Trophoblast cell (in vitro differentiated cells and primary cell): ENCODE results near the gene C3orf52.

ENCODE experiments used
- DNase-seq, 2 donors: peaks; one replicate each; pipeline ENCODE4 v3.0.0-alpha.2; 2016
- H2AFZ ChIP-seq: 2 replicates; pipeline ENCODE4 v1.6.1; 2013; ENCODE audit warnings: low read length, moderate library complexity, mild to moderate bottlenecking; ENCODE audit not compliant: insufficient read depth, poor library complexity
- H2AK5ac ChIP-seq: 2 replicates; pipeline ENCODE4 v1.6.1; 2013; ENCODE audit warnings: mild to moderate bottlenecking, low read length
- H2BK120ac ChIP-seq: 2 replicates; pipeline ENCODE4 v1.6.1; 2013; ENCODE audit warnings: low read length, mild to moderate bottlenecking, moderate library complexity; ENCODE audit not compliant: insufficient read depth, poor library complexity
- H2BK12ac ChIP-seq: 2 replicates; pipeline ENCODE4 v1.6.1; 2013; ENCODE audit warnings: mild to moderate bottlenecking, low read length, moderate library complexity
- H2BK5ac ChIP-seq: 2 replicates; pipeline ENCODE4 v1.6.1; 2013; ENCODE audit warnings: low read length, low read depth, moderate library complexity, mild to moderate bottlenecking; ENCODE audit not compliant: poor library complexity
- H3K14ac ChIP-seq: 2 replicates; pipeline ENCODE4 v1.6.1; 2013; ENCODE audit warnings: mild to moderate bottlenecking, low read length
- H3K18ac ChIP-seq: 2 replicates; pipeline ENCODE4 v1.6.1; 2013; ENCODE audit warnings: mild to moderate bottlenecking, low read length
- H3K23ac ChIP-seq: 2 replicates; pipeline ENCODE4 v1.6.1; 2013; ENCODE audit warnings: low read length
- H3K27ac ChIP-seq: 2 replicates; pipeline ENCODE4 v1.5.1; 2013; ENCODE audit warnings: low read depth, mild to moderate bottlenecking, inconsistent platforms, low read length, moderate library complexity
- H3K27me3 ChIP-seq: 2 replicates; pipeline ENCODE4 v1.6.1; 2013; ENCODE audit warnings: inconsistent platforms, mild to moderate bottlenecking, low read length, moderate library complexity; ENCODE audit not compliant: insufficient read depth
- H3K36me3 ChIP-seq, 2 experiments: 1 replicate in 1 of 2; 2 replicates in 1 of 2; pipeline ENCODE4 v1.6.1; 2013; ENCODE audit warnings: low read length in 2 of 2, mild to moderate bottlenecking in 2 of 2, moderate library complexity in 1 of 2; ENCODE audit not compliant: insufficient read depth in 2 of 2, control insufficient read depth in 1 of 2
- H3K4ac ChIP-seq: 2 replicates; pipeline ENCODE4 v1.6.1; 2013; ENCODE audit warnings: low read depth, mild to moderate bottlenecking, low read length, moderate library complexity
- H3K4me1 ChIP-seq, 2 experiments: 1 replicate in 1 of 2; 2 replicates in 1 of 2; pipeline ENCODE4 v1.6.1; 2013; ENCODE audit warnings: low read length in 2 of 2, mild to moderate bottlenecking in 2 of 2, moderate library complexity in 1 of 2; ENCODE audit not compliant: insufficient read depth in 2 of 2, control insufficient read depth in 1 of 2
- H3K4me2 ChIP-seq: 2 replicates; pipeline ENCODE4 v1.6.1; 2013; ENCODE audit warnings: inconsistent platforms, mild to moderate bottlenecking, low read length, moderate library complexity
- H3K4me3 ChIP-seq: 2 replicates; pipeline ENCODE4 v1.5.1; 2013; ENCODE audit warnings: mild to moderate bottlenecking, low read depth, low read length, inconsistent platforms
- H3K79me1 ChIP-seq: one replicate; pipeline ENCODE4 v1.6.1; 2013; ENCODE audit warnings: low read length
- H3K79me2 ChIP-seq: 2 replicates; pipeline ENCODE4 v1.6.1; 2013; ENCODE audit warnings: low read length, mild to moderate bottlenecking; ENCODE audit not compliant: control insufficient read depth, insufficient read depth, poor library complexity
- H3K9ac ChIP-seq: 2 replicates; pipeline ENCODE4 v1.6.1; 2013; ENCODE audit warnings: mild to moderate bottlenecking, low read length
- H3K9me3 ChIP-seq: 2 replicates; pipeline ENCODE4 v1.6.1; 2013; ENCODE audit warnings: low read depth, mild to moderate bottlenecking, control low read depth, inconsistent platforms, low read length; ENCODE audit not compliant: insufficient read depth
- H4K12ac ChIP-seq: 2 replicates; pipeline ENCODE4 v1.6.1; 2013; ENCODE audit warnings: low read depth, mild to moderate bottlenecking, low read length, moderate library complexity
- H4K8ac ChIP-seq: 2 replicates; pipeline ENCODE4 v1.6.1; 2013; ENCODE audit warnings: low read depth, mild to moderate bottlenecking, low read length, moderate library complexity
- H4K91ac ChIP-seq: one replicate; pipeline ENCODE4 v1.6.1; 2013; ENCODE audit warnings: low read depth, mild to moderate bottlenecking, low read length, moderate library complexity
- WGBS: extraction: QIAGEN DNeasy Blood & Tissue Kit; methylation state at CpG from one replicate; pipeline ENCODE4 v1.1.7; 2013; ENCODE audit warnings: missing lambda C conversion rate; ENCODE audit not compliant: insufficient read length, insufficient coverage; ENCODE audit errors: extremely low coverage; 5-methylcytosine and 5-hydroxymethylcytosine counted together

The C3orf52 gene

GRCh38 chr3:112132554-112132953 lies 46.4 kb downstream of the C3orf52 start:
- H3K79me1 ChIP-seq = peaks cover 3% of the 10 kb centered on the region
- DNase-seq = no peak
- H2BK5ac ChIP-seq = no peak overlapping the region
- no peak overlapping the region for H3K4ac ChIP-seq
- WGBS = no CpG with 5 or more reads among the region's 1 CpG
- H3K9ac ChIP-seq = no peak overlapping the region
- H2BK12ac ChIP-seq = no peak overlapping the region
- H3K36me3 ChIP-seq = no peaks in the 10 kb centered on the region
- H3K27ac ChIP-seq = no peak overlapping the region
- H4K8ac ChIP-seq = no peak overlapping the region
- H3K9me3 ChIP-seq = no peaks in the 10 kb centered on the region
- H3K4me3 ChIP-seq = no peak overlapping the region
- no peak overlapping the region for H2AFZ ChIP-seq
- H3K23ac ChIP-seq = no peak overlapping the region
- H3K18ac ChIP-seq = no peak overlapping the region
- no peaks in the 10 kb centered on the region for H3K79me2 ChIP-seq
- H4K12ac ChIP-seq = no peak overlapping the region
- no peak overlapping the region for H2AK5ac ChIP-seq
- H4K91ac ChIP-seq = no peak overlapping the region
- H2BK120ac ChIP-seq = no peak overlapping the region
- peaks cover 3 to 9% of the 10 kb centered on the region in 2 experiments for H3K4me1 ChIP-seq
- no peak overlapping the region for H3K14ac ChIP-seq
- H3K4me2 ChIP-seq = no peak overlapping the region
- H3K27me3 ChIP-seq = no peaks in the 10 kb centered on the region

GRCh38 chr3:112132975-112133448 lies 46.8 kb downstream of the C3orf52 start, which contains the start of gene GCSAM:
Gene GCSAM (minus strand): TSS chr3:112133248. CDS start chr3:112133120, 128 bp downstream.
- Histone ChIP-seq H2AK5ac (no peak within 1 kb of the TSS), H3K27ac (no peak within 1 kb of the TSS), H3K4me3 (no peak within 1 kb of the TSS), H3K9me3 (no peaks in the 10 kb centered on the region), H4K8ac (no peak within 1 kb of the TSS), H3K79me2 (no peaks in the 10 kb centered on the region), H3K23ac (peak within 1 kb of the TSS; percentile 71), H3K4me2 (no peak within 1 kb of the TSS), H3K27me3 (no peaks in the 10 kb centered on the region), H2BK12ac (no peak within 1 kb of the TSS), H3K14ac (no peak within 1 kb of the TSS), H3K9ac (no peak within 1 kb of the TSS), H2AFZ (no peak within 1 kb of the TSS), H3K18ac (no peak within 1 kb of the TSS), H4K91ac (no peak within 1 kb of the TSS), H3K4ac (no peak within 1 kb of the TSS), H3K4me1 (peaks cover 0 to 5% of the 10 kb centered on the region in 2 experiments), H2BK120ac (no peak within 1 kb of the TSS), H3K36me3 (no peaks in the 10 kb centered on the region), H4K12ac (no peak within 1 kb of the TSS), H2BK5ac (no peak within 1 kb of the TSS), H3K79me1 (no peaks in the 10 kb centered on the region)
- peak; percentile 7 to 37 for DNase-seq
- WGBS = no CpG with 5 or more reads among the region's 5 CpGs

GRCh38 chr3:112133626-112134334 lies 47.6 kb downstream of the C3orf52 start:
- no peak for DNase-seq
- H3K4me1 ChIP-seq = peaks cover 0 to 4% of the 10 kb centered on the region in 2 experiments
- H2BK12ac ChIP-seq = no peak overlapping the region
- no CpG with 5 or more reads among the region's 5 CpGs for WGBS
- no peak overlapping the region for H3K9ac ChIP-seq
- H3K23ac ChIP-seq = peak overlapping the region; percentile 71
- no peaks in the 10 kb centered on the region for H3K79me1 ChIP-seq
- no peak overlapping the region for H3K27ac ChIP-seq
- H3K79me2 ChIP-seq = no peaks in the 10 kb centered on the region
- no peak overlapping the region for H3K14ac ChIP-seq
- H3K27me3 ChIP-seq = no peaks in the 10 kb centered on the region
- no peak overlapping the region for H4K91ac ChIP-seq
- no peak overlapping the region for H2BK5ac ChIP-seq
- H2BK120ac ChIP-seq = no peak overlapping the region
- no peak overlapping the region for H3K4me3 ChIP-seq
- no peak overlapping the region for H3K4me2 ChIP-seq
- no peak overlapping the region for H3K4ac ChIP-seq
- H3K18ac ChIP-seq = no peak overlapping the region
- H4K12ac ChIP-seq = no peak overlapping the region
- H3K36me3 ChIP-seq = no peaks in the 10 kb centered on the region
- H3K9me3 ChIP-seq = no peaks in the 10 kb centered on the region
- H2AFZ ChIP-seq = no peak overlapping the region
- no peak overlapping the region for H2AK5ac ChIP-seq
- H4K8ac ChIP-seq = no peak overlapping the region

GRCh38 chr3:112134335-112135124 lies 48.3 kb downstream of the C3orf52 start:
- Histone ChIP-seq H3K4ac (no peak overlapping the region), H2BK120ac (no peak overlapping the region), H4K12ac (no peak overlapping the region), H3K18ac (no peak overlapping the region), H3K27me3 (no peaks in the 10 kb centered on the region), H4K8ac (no peak overlapping the region), H3K36me3 (no peaks in the 10 kb centered on the region), H3K9ac (no peak overlapping the region), H3K27ac (no peak overlapping the region), H2AFZ (no peak overlapping the region), H3K23ac (peak overlapping the region; percentile 71), H2BK5ac (no peak overlapping the region), H3K4me2 (no peak overlapping the region), H3K9me3 (no peaks in the 10 kb centered on the region), H3K79me1 (no peaks in the 10 kb centered on the region), H4K91ac (no peak overlapping the region), H3K79me2 (no peaks in the 10 kb centered on the region), H2AK5ac (no peak overlapping the region), H3K4me3 (no peak overlapping the region), H3K14ac (no peak overlapping the region), H3K4me1 (peaks cover 0 to 3% of the 10 kb centered on the region in 2 experiments), H2BK12ac (no peak overlapping the region)
- no CpG with 5 or more reads among the region's 8 CpGs for WGBS
- peak in 1 of 2 donors; percentile 12 for DNase-seq
